OCI-LY1 (cell line): Measurements from ENCODE around the gene SLC7A8.

Experiments used
- H2AFZ ChIP-seq: fragments of 200-600 bp; sonication (generic), shearing (Covaris generic); 2 replicates; pipeline ENCODE4 v1.6.0; 2014; ENCODE audit warnings: antibody characterized with exemption, mild to moderate bottlenecking, low read length
- H3F3A ChIP-seq: fragments of 200-600 bp; sonication (generic), shearing (Covaris generic); 2 replicates; pipeline ENCODE4 v1.6.0; 2014; ENCODE audit warnings: mild to moderate bottlenecking, antibody characterized with exemption, low read length, moderate library complexity; ENCODE audit not compliant: insufficient read depth
- H3K27ac ChIP-seq: fragments of 200-600 bp; sonication (generic); 2 replicates; pipeline ENCODE4 v1.5.1; 2014; ENCODE audit warnings: low read length, mixed run types, mild to moderate bottlenecking, low read depth; ENCODE audit not compliant: poor library complexity, severe bottlenecking
- H3K27me3 ChIP-seq: fragments of 200-600 bp; sonication (generic); 2 replicates; pipeline ENCODE4 v1.6.0; 2014; ENCODE audit warnings: antibody characterized with exemption, mild to moderate bottlenecking, low read length, moderate library complexity; ENCODE audit not compliant: insufficient read depth
- H3K36me3 ChIP-seq: fragments of 200-600 bp; sonication (generic); 2 replicates; pipeline ENCODE4 v1.6.1; 2014; ENCODE audit warnings: mild to moderate bottlenecking, antibody characterized with exemption, low read length, moderate library complexity, mixed read lengths; ENCODE audit not compliant: insufficient read depth
- H3K4me1 ChIP-seq: fragments of 200-600 bp; sonication (generic); 2 replicates; pipeline ENCODE4 v1.5.1; 2014; ENCODE audit warnings: mild to moderate bottlenecking, low read length, moderate library complexity; ENCODE audit not compliant: insufficient read depth, severe bottlenecking
- H3K4me2 ChIP-seq: fragments of 200-600 bp; sonication (generic), shearing (Covaris generic); 2 replicates; pipeline ENCODE4 v1.6.1; 2014; ENCODE audit warnings: low read length
- H3K4me3 ChIP-seq: fragments of 200-600 bp; sonication (generic); 2 replicates; pipeline ENCODE4 v1.5.1; 2014; ENCODE audit warnings: low read length, low read depth, mild to moderate bottlenecking, mixed read lengths; ENCODE audit not compliant: poor library complexity, severe bottlenecking
- H3K79me2 ChIP-seq: fragments of 200-600 bp; shearing (Covaris generic); 2 replicates; pipeline ENCODE4 v1.6.1; 2016; ENCODE audit warnings: mixed run types, low read length, mixed read lengths; ENCODE audit not compliant: insufficient read depth
- H3K9ac ChIP-seq: fragments of 200-600 bp; sonication (generic), shearing (Covaris generic); 2 replicates; pipeline ENCODE4 v1.6.1; 2014; ENCODE audit warnings: mild to moderate bottlenecking, low read length, mixed read lengths
- H3K9me2 ChIP-seq: fragments of 200-600 bp; sonication (generic), shearing (Covaris generic); 2 replicates; pipeline ENCODE4 v1.6.1; 2014; ENCODE audit warnings: low read depth, mild to moderate bottlenecking, low read length, mixed read lengths
- H3K9me3 ChIP-seq: fragments of 200-600 bp; shearing (Covaris generic); 2 replicates; pipeline ENCODE4 v1.6.1; 2014; ENCODE audit warnings: low read length, mixed read lengths
- H4K20me1 ChIP-seq: fragments of 200-600 bp; sonication (generic), shearing (Covaris generic); 2 replicates; pipeline ENCODE4 v1.6.0; 2016; ENCODE audit warnings: mild to moderate bottlenecking, low read length; ENCODE audit not compliant: insufficient read depth
- EZH2 ChIP-seq: fragments of 200-600 bp; sonication (generic), shearing (Covaris generic); IDR thresholded peaks from 2 replicates; pipeline ENCODE4 v1.8.0; 2017; ENCODE audit warnings: borderline replicate concordance, mixed run types, mild to moderate bottlenecking, antibody characterized with exemption, low read length, moderate library complexity, mixed read lengths
- TF ChIP-seq, protein P1 (sequence below): fragments of 200-600 bp; sonication (generic), shearing (Covaris generic); IDR thresholded peaks from 2 replicates; pipeline ENCODE4 v1.5.1; 2017; ENCODE audit warnings: mild to moderate bottlenecking, antibody characterized with exemption, low read length, moderate library complexity, mixed read lengths

Gene SLC7A8

GRCh38 chr14:23105348-23105824 lies 78.1 kb downstream of the SLC7A8 start:
- Histone ChIP-seq H3F3A (no peaks in the 10 kb centered on the region), H3K9me3 (no peaks in the 10 kb centered on the region), H3K4me1 (no peaks in the 10 kb centered on the region), H3K27ac (no peak overlapping the region), H4K20me1 (no peaks in the 10 kb centered on the region), H3K4me3 (no peak overlapping the region), H3K9ac (no peak overlapping the region), H3K79me2 (no peaks in the 10 kb centered on the region), H2AFZ (no peak overlapping the region), H3K9me2 (no peaks in the 10 kb centered on the region), H3K4me2 (no peak overlapping the region), H3K36me3 (no peaks in the 10 kb centered on the region; the same call in 1 of the 2 replicates), H3K27me3 (no peaks in the 10 kb centered on the region)
- TF ChIP-seq, protein P1, sequence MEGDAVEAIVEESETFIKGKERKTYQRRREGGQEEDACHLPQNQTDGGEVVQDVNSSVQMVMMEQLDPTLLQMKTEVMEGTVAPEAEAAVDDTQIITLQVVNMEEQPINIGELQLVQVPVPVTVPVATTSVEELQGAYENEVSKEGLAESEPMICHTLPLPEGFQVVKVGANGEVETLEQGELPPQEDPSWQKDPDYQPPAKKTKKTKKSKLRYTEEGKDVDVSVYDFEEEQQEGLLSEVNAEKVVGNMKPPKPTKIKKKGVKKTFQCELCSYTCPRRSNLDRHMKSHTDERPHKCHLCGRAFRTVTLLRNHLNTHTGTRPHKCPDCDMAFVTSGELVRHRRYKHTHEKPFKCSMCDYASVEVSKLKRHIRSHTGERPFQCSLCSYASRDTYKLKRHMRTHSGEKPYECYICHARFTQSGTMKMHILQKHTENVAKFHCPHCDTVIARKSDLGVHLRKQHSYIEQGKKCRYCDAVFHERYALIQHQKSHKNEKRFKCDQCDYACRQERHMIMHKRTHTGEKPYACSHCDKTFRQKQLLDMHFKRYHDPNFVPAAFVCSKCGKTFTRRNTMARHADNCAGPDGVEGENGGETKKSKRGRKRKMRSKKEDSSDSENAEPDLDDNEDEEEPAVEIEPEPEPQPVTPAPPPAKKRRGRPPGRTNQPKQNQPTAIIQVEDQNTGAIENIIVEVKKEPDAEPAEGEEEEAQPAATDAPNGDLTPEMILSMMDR = no peak
- no peak for TF ChIP-seq EZH2

DNA sequence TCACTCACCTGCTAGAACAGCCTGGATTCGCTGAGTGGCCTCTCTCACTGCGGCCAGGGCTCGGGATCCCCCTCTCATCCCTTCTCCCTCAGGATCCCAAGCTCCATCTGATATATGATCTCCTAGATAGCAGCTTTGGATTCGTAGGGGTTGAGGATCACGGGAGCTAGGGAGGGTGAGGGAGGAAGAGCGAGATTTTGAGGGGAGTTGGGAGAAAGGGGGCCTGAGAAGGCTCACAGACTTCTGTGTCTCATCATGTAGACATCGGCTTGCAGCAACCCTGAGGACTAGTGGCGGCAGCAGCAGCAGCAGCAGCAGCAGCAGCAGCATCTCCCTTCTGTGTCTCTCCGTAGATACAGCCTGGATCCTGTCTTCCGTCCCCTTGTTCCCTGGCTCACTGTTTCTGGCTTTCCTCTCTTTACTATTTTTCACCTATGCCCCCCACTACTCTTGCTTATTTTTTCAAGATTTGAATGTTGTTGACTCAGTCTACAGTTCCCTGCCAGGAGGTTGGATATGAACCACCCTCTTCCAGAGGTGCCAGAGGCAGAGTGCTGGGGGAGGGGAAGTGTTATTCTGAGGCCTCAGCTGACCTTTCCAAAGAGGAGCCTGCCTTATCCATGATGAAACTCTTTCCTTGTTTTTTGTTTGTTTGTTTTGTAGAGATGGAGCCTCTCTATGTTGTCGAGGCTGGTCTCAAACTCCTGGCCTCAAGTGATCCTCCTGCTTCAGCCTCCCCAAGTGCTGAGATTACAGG lies 78.7 kb downstream of the SLC7A8 start, which contains the start of gene CIROP:
Gene CIROP, minus strand, starts transcription at position 399 of the 757 bp plus-strand sequence. Its CDS starts 69 bp downstream, at position 330.
- H3K4me1 ChIP-seq = no peaks in the 10 kb centered on the region
- no peaks in the 10 kb centered on the region; the same call in 1 of the 2 replicates for H3K36me3 ChIP-seq
- no peak within 1 kb of the TSS for H3K9ac ChIP-seq
- no peak within 1 kb of the TSS for H3K4me2 ChIP-seq
- H3K9me3 ChIP-seq = no peaks in the 10 kb centered on the region
- H3K27me3 ChIP-seq = no peaks in the 10 kb centered on the region
- no peak within 1 kb of the TSS for H3K4me3 ChIP-seq
- no peak within 1 kb of the TSS for H2AFZ ChIP-seq
- H3F3A ChIP-seq = no peaks in the 10 kb centered on the region
- no peak within 1 kb of the TSS for H3K27ac ChIP-seq
- TF ChIP-seq, protein P1 = no peak
- no peak for TF ChIP-seq EZH2
- H4K20me1 ChIP-seq = no peaks in the 10 kb centered on the region
- no peaks in the 10 kb centered on the region for H3K79me2 ChIP-seq
- H3K9me2 ChIP-seq = no peaks in the 10 kb centered on the region

DNA sequence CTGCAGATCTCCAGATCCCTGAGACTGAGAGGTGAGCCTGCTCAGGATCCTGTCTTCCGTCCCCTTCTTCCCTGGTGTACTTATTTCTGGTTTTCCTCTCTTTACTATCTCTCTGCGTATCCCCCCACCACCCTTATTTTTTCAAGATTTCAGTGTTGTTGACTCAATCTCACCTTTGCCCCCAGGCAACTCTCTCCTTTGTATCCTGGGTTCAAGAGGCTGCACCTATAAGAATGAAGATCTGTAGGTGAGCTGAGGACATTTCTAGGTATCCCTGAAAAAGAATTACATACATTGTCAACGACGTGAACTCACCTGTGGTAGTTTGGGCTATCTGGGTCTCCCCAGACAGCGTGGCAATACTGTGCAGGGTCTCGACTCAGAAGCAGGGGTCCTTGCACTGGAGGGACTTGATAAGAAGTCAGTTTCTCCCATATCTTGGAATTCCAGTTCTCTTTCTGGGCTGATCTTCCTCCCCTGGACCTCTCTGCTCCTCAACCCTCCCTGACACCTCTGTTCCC lies 79.3 kb downstream of the SLC7A8 start:
- Histone ChIP-seq H3K79me2 (no peaks in the 10 kb centered on the region), H3K9ac (no peak overlapping the region), H3K27me3 (no peaks in the 10 kb centered on the region), H3K4me2 (no peak overlapping the region), H3K4me3 (no peak overlapping the region), H3K9me2 (no peaks in the 10 kb centered on the region), H2AFZ (no peak overlapping the region), H3K36me3 (peaks cover 3% of the 10 kb centered on the region), H3F3A (no peaks in the 10 kb centered on the region), H3K9me3 (no peaks in the 10 kb centered on the region), H3K4me1 (no peaks in the 10 kb centered on the region), H4K20me1 (no peaks in the 10 kb centered on the region), H3K27ac (no peak overlapping the region)
- no peak for TF ChIP-seq EZH2
- TF ChIP-seq, protein P1 = no peak
